Measurements from ENCODE around the gene KCNJ4.
A peak's percentile ranks its signal among the peaks of the same experiment; 100 is the strongest.
"Not testable (repeated sequence)": the region's sequence is repeated elsewhere in the genome, so short reads cannot be mapped to it uniquely, and the experiment has no call there.

Gene KCNJ4

DNA sequence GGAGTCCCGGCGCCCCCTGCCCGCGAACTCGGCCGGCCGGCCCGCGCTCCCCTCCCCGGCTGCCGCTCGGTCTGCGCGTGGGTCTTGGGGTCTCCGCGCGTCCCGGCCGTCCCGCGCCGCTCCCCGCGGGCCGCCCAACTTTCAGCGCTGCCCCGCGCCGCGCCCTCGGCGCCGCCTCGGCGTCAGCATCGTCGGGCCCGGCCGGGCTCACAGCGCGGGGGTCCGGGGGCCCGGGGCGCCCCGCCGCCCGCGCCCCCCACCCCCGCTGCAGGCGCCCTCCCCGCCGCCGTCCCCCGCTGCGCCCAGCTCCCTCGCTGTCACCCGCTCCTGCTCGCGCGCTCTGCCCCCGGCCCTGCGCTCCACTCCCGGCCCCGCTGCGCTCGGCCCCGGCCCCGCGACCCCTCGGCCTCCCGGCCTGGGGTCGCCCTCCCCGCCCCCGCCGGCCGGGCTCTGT lies at the start of gene KCNJ4:
Gene KCNJ4 (minus strand): TSS at position 124 of the 454 bp plus-strand sequence. CDS start 27,067 bp downstream, outside the sequence.
- peak; percentile 2 for DNase-seq

DNA sequence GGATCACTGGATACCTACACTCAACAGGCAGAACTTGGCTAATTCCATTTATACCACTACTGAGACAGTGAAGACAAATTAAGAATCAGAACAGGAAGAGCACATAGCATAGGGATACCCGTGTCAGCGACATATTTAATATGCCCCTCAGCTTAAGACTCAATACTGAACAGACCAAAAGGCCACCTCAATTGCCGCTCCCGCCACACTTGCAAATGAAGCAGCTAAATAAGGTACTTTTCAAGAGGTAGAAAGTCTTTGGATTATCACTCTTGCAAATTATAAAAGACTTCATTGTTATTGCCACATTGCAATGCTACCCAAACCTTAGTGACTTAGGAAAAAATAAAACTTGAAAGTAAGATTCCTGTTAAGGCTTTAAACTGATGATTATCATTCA lies 48.0 kb upstream of the KCNJ4 start:
- DNase-seq, result no peak

DNA sequence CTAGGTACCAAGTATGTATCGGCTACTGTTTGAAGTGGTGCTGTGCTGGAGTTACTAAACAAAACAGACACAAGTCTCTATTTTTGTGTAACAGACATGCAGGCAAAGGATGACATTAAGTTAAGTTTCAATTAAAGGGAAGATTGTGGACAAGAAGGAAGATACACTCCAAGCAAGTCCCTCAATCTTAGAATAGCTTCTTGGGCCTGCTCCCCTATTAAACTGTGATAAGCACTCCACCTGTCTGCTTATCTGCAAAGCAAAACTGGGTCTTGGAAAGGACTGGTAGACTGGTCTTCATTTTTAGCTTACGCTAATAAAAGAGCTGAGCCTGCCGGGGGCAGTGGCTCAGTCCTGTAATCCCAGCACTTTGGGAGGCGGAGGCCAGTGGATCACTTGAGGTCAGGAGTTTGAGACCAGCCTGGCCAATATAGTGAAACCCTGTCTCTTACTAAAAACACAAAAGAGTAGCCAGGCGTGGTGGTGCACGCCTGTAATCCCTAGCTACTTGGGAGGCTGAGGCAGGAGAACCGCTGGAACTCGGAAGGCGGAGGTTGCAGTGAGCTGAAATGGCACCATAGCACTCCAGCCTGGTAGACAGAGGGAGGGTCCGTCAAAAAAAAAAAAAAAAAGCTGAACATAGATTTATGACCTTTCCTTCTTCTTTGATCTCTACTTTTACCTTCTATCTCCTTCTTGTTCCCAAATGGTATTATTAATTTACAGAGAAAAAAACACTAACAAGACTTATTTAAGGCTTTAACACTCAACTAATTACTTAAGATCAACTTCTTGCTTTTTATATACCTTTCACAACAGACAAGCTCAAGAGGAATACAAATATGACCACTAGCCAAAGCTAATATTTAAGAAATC lies 47.0 kb upstream of the KCNJ4 start:
- no peak for DNase-seq

DNA sequence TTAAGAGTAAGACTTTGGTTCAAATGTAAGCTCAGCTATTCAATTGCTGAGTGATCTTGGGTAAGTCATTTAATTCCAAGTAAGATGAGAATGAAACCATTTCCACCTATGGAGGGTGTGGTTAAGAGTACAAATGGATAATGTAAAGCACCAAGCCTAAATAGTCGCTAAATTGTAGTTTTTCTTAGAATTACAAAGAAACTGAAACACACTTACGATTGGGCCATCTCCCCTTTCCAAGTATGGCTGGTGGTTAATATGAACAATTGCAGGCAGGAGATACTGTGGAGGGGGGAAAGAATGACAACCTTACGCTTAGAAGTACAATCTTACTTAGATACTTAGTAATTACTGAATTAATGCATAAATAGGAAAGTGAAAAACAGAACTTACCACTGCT lies 42.9 kb upstream of the KCNJ4 start:
- DNase-seq, result no peak

DNA sequence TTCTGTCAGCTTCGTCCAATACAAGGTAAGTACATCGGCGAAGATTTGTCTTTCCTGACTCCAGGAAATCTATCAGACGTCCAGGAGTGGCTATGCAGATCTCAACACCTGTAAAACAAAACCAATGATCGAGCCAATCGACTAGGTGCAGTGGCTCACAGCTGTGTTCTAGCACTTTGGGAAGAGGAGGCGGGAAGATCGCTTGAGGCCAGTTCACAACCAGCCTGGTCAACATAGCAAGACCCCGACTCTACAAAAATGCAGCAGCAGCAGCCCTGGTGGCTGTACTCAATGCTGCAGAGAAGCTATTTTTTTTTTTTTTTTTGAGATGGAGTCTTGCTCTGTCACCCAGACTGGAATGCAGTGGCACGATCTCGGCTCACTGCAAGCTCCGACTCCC lies 39.9 kb upstream of the KCNJ4 start:
- no peak for DNase-seq

DNA sequence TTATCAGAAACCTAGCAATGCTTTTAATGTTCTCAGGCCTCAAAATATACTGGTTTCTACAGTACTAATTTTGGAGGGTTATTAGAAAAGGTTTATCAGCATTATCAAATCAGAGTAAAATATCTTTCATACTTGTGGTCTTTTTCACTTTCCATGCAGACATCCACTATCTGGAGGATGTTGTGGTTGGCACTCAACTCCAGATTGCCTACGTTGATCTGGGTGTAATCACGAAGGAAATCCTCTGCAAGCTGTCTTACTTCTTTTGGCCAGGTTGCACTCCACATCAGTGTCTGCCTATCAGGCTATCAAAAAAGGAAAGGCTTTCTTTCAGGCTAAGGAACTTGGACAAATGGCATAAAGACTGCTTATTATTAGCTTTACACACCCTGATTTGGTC lies 39.5 kb upstream of the KCNJ4 start:
- no peak for DNase-seq

DNA sequence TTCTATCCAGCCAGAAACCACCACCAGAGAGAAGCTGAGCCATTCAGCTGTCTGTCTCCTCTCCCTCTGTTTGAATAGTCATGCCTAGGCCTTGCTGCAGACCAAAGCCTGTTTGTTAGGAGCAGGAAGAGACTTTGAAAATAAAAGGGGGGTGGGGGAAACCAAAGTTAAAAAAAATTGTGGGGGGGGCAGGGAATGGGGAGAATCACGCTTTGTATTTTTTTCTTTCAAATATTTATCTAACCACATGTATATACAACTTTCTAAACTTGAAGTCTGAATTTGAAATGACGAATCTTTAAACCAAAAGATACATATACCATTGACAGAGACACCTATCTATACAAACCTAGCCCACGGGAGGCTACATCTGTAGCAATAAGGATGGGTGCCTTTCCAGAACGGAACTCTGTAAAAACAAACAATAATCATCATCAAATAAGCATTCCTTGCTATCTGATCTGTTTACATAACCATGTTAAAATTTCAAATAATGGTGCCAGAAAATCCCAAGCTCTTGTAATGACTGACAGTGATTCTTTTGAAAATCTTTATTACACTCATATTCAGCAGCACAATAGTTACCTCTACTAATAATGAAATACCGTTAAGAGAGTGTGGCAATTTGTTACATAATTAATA lies 36.8 kb upstream of the KCNJ4 start:
- DNase-seq, result no peak

DNA sequence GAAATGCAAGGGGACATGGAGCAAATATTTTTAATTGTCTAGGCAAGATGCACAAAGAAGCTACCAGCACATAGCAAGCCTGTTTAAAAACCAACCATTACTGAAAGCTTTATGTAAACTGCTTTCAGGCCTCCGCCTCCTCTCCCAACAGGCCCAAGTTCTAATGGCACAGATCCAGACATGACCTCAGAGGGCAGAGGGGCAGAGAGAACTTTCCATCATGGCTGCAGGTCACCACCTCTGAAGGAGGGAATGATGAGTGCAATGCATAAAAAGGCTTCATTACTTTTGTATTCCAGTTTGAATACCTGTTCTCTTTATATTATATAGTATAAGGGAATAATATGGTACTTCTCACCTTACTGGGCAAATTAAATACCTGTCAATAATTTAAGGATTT lies 35.9 kb upstream of the KCNJ4 start:
- no peak for DNase-seq

DNA sequence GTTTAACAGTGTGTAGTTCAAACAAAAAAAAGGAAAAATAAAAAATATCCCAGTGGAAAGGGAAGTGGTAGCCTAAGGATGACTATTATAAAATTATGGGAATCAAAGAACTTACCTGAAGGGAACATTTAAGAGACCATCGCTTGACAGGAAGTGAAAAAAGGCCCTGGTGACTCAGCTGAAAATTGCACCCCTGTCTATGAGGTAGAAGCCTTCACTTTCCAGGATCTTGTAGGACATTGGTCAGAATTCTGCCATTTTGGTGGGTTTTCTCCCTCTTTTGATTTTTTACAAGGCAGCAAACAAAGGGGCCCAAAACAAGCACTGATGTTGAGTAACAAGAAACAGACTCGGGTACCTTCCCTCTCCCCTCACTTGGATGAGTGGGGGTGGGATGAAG lies 35.5 kb upstream of the KCNJ4 start:
- no peak for DNase-seq

DNA sequence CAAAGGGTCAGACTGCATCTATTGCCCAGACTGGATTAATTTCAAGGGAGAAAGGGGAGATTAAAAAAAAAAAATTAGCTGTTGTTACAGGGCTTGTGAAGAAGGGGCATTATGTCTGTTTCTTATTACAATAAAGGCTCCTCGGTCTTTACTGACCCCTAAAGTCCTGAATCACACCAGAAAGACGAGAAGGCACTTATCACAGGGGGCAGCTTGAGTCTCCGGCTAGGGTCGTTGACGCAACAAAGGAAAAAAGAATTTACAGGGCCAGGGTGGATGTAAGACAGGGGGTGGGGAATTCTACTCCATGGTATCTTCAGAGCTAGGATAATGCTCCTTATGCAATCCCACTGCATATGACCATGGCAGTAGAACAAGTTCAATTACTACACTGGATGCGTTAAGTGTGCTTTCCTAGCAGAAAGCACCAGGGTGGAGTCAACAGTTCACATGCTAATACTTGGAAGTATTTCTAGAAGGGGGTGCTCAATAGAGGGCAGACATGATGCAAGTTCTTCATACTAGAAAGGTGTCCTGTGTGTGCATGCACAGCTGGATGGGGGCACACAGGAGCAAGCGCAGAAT lies 34.7 kb upstream of the KCNJ4 start:
- DNase-seq, result no peak

DNA sequence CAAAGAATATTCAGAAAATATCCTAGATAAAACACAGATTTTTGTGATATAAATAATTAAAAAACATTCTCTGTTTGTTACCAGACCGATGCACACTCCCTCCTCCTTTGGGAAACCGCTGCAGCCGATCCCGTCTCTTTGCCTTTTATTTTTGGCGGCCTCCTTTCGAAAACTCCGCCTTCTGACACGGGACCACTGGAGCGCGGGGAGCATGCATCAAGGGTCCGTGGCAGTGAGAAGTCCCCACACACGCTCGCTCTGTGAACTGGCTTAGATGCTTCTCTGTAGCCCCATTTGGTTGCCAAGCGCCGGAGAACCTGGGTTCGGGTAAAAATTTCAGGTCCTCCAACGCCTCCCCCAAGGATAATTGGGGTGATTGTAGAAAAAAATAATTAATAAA lies 34.1 kb upstream of the KCNJ4 start:
- no peak for DNase-seq

DNA sequence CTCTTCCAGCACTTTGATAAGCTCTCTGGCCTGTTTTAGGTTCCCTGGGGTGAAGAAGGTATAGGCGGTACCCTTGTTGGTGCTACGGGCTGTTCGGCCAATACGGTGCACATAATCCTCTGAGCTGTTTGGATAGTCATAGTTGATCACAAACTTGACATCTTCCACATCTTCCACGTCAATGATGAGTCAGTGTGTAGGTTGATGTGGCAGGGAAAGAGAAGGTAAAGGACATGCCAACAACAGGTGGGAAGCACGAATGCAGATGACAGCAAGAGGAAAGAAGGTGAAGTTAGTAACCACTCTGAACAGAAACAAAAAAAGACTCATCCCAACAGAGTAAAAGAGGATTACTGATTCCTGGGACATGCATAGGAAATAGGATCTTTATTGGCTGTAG lies 32.9 kb upstream of the KCNJ4 start:
- no peak for DNase-seq

DNA sequence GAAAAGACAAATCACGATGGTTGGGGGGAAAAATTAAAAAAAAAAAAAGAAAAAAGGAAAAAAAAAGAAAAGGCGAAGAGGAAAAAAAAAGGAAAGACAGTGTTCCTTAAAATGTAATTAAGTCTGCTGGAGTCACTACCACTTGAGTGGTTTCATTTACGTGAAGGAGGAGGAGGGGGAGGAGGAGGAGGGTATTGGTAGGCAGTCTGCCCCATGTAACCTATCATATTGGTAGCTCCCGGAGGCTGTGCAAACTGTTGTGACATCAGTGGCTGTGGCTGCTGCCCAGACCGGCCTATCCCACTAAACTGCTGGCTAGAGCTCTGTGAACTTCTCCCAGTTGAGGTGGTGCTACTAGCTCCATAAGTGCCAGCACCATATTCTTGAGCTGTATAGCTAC lies 30.8 kb upstream of the KCNJ4 start:
- no peak for DNase-seq

DNA sequence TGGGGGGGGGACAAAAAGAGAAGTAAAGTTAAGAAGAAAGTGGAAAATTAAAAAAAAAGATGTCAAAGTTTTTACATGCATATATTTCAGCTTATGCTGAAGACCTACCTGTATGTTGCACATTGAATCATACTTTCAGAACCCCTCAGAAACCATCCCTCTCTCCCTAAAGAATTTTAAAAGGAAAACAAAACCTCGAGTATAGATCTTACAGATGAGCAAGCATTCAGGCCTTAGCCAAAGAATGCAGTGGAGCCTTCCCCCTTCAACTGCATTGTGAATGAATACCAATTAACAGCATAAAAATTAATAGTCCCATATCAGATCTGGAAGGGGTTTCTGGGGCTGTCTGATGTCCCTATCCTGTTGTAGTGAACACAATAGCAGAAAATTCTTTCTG lies 29.2 kb upstream of the KCNJ4 start:
- DNase-seq, result no peak

DNA sequence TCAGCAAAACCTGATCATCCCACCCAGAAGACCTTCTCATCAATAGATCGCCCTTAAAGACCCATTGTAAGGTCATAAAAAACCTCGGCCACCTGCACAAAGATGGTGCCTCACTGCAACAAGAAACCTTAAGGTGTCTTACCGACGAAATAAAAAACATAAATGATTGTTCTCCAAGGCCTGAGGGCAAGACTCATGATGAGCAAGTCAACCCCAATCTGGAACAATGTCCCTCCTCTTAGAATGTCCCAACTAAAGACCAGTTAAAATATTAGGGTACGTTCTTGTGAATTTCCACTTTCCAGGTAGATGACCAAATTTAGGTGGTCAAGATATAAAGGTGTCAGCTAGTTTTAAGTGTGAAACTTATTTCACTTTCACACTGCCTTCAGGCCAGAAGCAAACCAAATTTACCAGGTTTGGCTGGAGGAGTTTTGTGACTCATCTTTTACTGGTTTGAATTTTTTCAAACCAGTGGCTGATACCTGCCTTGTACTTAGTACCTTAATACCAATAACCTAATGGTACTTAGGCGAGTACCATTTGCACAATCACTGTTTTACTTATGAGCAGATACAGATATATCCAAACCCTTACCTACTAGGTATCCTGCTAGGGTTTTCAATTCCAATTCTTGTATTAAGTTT lies 27.8 kb upstream of the KCNJ4 start:
- no peak for DNase-seq

DNA sequence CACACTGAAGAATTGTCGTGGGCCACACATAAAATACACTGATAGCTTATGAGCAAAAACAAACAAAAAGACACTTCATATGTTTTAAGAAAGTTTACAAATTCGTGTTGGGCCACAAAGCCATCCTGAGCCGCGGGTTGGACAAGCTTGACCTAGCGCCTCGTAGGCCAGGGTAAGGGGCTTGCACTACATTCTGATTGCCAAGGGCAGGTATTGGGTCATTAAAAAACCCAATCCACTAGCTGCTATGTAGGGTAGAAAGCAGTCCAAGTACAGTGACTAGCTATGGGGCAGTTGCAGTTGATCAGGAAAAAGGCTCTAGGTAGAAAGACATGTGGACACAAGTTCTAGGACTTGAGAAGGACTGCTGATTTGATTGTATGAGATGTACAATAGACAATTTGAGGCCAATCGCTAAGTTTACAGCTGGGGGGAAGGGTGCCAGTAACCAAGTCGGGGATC lies 26.9 kb upstream of the KCNJ4 start:
- no peak for DNase-seq

DNA sequence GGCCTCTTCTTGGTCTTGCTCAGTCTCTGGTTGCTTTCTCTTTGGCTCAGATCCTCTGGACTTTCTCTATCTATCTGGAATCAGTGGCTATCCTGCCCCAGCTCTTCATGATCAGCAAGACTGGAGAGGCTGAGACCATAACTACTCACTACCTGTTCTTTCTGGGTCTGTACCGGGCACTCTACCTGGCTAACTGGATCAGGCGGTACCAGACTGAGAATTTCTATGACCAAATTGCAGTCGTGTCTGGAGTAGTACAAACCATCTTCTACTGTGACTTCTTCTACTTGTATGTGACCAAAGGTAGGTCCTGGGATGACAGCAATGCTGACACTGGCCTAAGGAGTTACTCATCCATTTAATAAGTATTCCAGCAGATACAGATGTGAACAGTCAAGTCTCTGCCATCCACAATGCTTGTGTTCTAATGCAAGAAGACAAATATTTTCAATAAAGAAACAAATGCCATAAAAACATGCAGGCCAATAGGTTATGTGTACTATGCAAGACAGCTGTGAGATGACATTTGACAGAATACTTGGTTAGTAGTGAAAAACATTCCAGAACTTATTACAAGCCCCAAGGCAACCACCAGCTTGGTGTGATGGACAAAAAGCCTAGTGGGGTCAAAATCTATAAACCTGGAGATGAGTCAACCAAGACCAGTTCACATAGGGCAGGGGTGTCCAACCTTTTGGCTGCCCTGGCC lies 26.3 kb upstream of the KCNJ4 start:
- DNase-seq, result no peak

DNA sequence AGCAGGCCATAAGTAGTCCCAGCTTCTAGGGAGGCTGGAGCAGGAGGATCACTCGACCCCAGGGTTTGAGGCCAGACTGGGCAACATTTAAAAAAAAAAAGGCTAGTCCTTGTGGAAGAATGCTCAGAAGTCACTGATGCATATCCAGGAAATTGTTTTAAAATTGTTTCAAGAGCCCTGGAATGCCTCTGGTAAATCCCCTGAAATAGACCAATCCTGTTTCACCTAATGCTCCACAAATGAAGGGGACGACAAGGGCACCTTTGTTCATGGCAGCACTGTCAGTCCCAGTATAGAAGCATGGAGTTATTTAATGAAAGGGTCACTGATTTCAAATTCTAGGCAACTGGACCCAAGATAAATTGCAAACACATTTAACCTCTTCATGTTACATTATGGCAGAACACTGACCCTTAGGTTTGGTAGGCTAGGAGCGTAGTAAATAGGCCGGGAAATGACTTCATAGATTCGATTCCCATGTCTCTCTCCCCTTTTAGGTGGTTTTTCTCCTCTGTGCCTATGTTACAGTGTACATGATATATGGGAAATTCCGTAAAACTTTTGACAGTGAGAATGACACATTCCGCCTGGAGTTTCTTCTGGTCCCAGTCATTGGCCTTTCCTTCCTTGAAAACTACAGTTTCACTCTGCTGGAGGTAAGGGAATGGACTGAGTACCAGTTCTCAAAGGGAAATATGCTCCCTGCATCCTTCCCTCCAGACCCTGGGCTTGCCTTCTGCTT lies 24.3 kb upstream of the KCNJ4 start:
- DNase-seq, result no peak

DNA sequence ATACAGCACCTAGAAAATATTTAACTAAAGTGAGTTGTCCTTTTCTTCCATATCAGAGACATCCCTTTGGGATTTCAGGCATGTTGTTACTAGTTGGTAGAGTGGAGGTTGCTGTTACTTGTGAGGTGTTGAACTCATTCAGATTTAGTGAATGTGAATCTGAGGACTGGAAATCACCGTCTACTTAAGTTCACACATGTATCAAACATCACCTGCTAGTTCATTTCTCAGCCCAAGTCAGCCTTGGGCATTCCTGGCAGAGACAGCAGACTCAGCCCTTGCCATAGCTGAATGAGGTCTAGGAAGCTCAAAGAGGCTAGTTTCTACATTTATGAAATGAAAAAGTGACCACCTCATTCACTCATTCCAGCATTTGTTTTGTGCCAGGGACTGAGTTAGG lies 22.6 kb upstream of the KCNJ4 start:
- no peak for DNase-seq

DNA sequence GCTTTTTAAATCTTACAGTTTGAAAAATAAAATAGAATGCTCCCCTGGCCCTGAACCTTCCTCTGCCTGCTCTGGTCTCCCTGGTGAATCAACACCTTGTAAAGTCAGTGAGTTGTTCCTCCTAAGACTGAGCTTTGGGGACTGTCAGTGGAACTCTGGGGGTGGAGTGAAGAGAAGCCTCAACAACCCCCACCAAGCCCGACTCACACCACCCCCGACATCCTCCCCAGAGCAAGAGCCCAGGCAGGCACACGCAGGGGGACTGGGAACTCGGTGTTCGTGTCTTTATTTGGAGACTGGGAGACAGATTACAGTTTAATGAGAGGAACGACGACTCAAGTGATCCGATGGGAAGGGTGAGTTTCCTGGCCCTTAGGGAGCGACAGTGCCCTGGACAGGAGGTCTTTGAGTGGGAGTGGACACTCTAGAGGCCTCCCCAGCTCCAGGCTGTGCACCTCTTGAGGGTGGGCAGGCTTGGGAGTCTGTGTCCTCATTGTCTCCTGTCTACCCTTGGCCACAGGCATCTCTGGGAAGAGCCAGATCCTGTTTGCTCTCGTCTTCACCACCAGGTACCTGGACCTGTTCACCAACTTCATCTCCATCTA lies 19.1 kb upstream of the KCNJ4 start:
- no peak for DNase-seq

DNA sequence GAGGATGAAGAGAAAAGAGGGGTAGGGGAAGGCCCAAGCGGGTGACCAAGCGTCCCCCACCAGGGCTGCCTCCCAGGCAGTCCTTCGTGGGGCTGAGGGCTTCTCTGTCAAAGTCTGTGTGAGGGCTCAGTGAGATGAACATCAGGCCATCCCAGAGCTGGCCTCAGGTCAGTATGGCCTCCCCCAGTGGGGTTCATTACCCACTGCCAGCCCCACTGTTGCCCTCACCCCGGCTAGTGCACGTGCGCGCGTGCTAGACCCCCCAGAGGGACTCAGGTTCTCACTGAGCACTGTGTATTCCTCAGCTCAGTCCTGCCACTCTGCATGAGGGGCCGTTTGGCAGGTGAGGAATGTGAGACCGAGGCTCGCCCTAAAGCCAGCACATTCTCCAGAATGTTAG lies 16.2 kb upstream of the KCNJ4 start:
- no peak for DNase-seq

DNA sequence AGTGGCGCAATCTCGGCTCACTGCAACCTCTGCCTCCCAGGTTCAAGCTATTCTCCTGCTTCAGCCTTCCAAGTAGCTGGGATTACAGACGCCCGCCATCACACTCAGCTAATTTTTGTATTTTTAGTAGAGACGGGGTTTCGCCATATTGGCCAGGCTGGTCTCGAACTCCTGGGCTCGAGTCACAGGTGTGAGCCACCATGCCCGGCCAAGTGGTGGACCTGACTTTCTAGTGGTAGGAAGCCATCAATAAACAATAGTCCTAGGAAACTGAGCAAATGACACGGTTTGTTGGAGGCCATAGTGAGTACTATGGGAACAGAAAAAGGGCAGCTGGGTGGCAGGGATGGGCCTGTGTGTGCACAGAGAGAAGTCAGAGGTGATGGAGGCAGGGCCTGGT lies 15.2 kb upstream of the KCNJ4 start:
- not testable (repeated sequence) for DNase-seq

Measured in NCI-H345 (cell line).